Right lobe of liver (tissue), 4 donors: ENCODE results near the gene PNKD.

Source experiments
- CTCF ChIP-seq, 4 donors: fragments of 200-600 bp in 3 of 4; fragments of 450-650 bp in 1 of 4; IDR thresholded peaks; one replicate each; pipeline versions ENCODE4 v1.5.1 to v1.8.0; 2016 to 2022; ENCODE audit warnings: antibody characterized with exemption in 4 of 4, mild to moderate bottlenecking in 2 of 4
- POLR2A ChIP-seq: fragments of 450-650 bp; IDR thresholded peaks from one replicate; pipeline ENCODE4 v1.6.1; 2017; ENCODE audit warnings: antibody characterized with exemption, mild to moderate bottlenecking
- donor health status: DM: no; HTN: no; CAD: no.
- donor health status: DM: no; HTN: no; CAD: no.
- donor health status: DM: no; HTN: yes; CAD: no.

DNA sequence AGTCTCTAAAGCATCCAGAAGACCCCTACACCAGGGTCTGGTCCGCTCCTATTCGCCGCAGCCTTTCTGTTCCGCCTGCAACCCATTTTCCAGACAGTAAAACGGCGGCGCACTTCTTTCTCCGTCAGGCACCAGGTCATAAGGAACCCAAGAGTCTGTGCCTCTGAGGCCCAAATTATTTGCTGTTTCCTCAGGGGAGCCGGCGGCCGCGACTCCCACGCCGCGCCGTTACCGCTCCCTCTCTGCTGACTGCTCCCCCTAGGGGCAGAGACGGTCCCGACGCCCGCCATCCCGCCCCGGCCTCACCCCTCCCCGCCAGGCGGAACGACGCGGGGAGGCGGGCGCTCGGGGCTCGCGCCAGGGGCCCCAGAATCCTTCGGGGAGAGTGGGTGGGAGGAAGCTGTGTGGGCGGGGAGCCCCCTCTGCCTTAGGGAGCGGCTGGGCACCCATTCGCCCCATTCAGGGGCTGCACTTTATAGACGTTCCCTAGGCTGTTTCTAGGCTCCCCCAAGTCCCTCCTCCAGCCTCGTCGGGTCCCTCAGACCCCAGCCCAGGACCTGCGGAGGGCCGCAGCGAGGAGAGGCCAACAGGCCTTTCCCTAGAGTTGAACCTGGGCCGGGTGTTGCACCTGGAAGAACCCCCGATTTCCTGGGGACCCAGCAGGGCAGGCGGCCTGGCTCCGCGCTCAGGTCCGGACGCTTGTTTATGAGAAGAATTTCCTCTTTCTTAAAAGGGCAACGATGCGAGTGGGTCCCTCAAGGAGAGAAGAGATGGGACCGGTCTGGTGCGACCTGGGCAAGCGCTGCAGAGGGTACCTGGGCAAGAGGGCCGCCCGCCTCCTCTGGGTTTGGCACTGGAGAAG is 125.7 kb downstream of the PNKD start:
- TF ChIP-seq CTCF (IDR thresholded peaks at IDR 0.05), result peak; percentile 86 to 97 (median 89)
- TF ChIP-seq POLR2A, result peak; percentile 59
